Measurements from ENCODE around the gene FGF11.

Gene FGF11

GRCh38 chr17:7435676-7436555 is 3.4 kb upstream of the FGF11 start:
- no peak for DNase-seq

GRCh38 chr17:7436556-7437368 is 2.5 kb upstream of the FGF11 start:
- DNase-seq: peak; percentile 40

- no peak for DNase-seq
Measured at GRCh38 chr17:7437369-7437863, 1.9 kb upstream of the FGF11 start.

GRCh38 chr17:7437950-7438614 is 1.2 kb upstream of the FGF11 start:
- DNase-seq: no peak

GRCh38 chr17:7438656-7439460 is 454 bp upstream of the FGF11 start:
- DNase-seq: no peak

- peak; percentile 25 for DNase-seq
Measured at GRCh38 chr17:7440113-7440833, 961 bp downstream of the FGF11 start.

- peak; percentile 33 for DNase-seq
Measured at GRCh38 chr17:7440834-7441195, 1.5 kb downstream of the FGF11 start.

GRCh38 chr17:7441266-7441665 is 2.0 kb downstream of the FGF11 start:
- no peak for DNase-seq

GRCh38 chr17:7442142-7442541 is 2.8 kb downstream of the FGF11 start:
- no peak for DNase-seq

- no peak for DNase-seq
Measured at GRCh38 chr17:7443499-7444485, 4.5 kb downstream of the FGF11 start.

GRCh38 chr17:7444682-7445618 is 5.6 kb downstream of the FGF11 start, which contains the start of gene CHRNB1:
Gene CHRNB1 (plus strand): TSS chr17:7445061. CDS start chr17:7445128, 67 bp downstream.
- DNase-seq: no peak

GRCh38 chr17:7445619-7445968 is 6.3 kb downstream of the FGF11 start:
- no peak for DNase-seq

- no peak for DNase-seq
Measured at GRCh38 chr17:7448461-7448860, 9.1 kb downstream of the FGF11 start.

- no peak for DNase-seq
Measured at GRCh38 chr17:7459961-7460545, 20.7 kb downstream of the FGF11 start.

- DNase-seq: no peak
Measured at GRCh38 chr17:7460850-7461660, 21.7 kb downstream of the FGF11 start.

- no peak for DNase-seq
Measured at GRCh38 chr17:7462474-7463371, 23.4 kb downstream of the FGF11 start.

GRCh38 chr17:7463372-7463846 is 24.1 kb downstream of the FGF11 start:
- DNase-seq: no peak
